ENCODE data around the gene PKD1. TPM values are rescaled to one million over a fixed set of nuclear protein-coding genes. Genes with fewer than 3 reads are reported as not detected.
"Not testable (repeated sequence)": the region's sequence is repeated elsewhere in the genome, so short reads cannot be mapped to it uniquely, and the experiment has no call there.

PKD1 gene
- total RNA-seq, 1 donor from 2014 or later = 77.3 TPM

- intact Hi-C loops (cut with micrococcal nuclease) = no loop called here
Measured at GRCh38 chr16:2152695-2153506, 17.2 kb upstream of the PKD1 start.

- intact Hi-C loops (cut with micrococcal nuclease) = no loop called here
Measured at GRCh38 chr16:2151188-2152091, 15.7 kb upstream of the PKD1 start.

GRCh38 chr16:2150418-2151187 is 14.9 kb upstream of the PKD1 start:
- intact Hi-C loops (cut with micrococcal nuclease) = no loop called here

GRCh38 chr16:2149630-2150417 is 14.1 kb upstream of the PKD1 start:
- intact Hi-C loops (cut with micrococcal nuclease) = no loop called here

DNA sequence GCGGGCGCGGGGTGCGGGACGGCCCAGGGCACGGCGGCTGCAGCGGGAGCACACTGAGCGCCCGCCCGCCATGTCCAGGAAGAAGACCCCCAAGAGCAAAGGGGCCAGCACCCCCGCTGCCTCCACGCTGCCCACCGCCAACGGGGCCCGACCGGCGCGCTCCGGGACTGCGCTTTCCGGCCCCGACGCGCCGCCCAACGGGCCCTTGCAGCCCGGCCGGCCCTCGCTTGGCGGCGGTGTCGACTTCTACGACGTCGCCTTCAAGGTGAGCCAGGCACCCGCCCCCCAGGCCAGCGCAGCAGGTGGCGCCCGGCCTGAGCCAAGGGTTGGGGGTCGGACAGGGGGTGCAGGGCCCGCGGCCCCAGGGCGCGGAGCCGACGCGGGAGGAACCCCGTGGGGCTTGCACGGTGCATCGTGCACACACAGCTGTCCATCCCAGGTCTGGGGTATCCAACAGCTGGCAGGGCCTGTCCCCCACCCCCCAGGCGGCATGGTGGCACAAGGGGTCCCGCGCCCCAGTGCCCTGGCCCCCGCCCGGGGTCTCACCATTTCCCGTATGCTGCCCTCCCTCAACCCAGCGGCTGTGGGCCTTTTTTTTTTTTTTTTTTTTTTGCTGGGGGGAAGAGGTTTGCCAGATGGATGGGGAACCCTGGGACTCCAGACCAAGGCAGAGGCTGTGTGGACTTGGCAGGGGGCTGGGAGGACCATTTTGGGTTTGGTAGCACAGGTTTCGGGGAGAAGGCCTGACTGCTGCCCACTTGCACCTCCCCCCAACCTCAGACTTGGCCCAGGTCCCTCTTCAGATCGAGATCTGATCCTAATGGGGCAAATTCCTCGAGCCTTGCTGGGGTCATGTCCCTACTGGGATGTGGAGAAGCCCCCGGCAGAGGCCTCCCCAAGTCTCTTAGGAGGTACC is 13.3 kb upstream of the PKD1 start:
- intact Hi-C loops (cut with micrococcal nuclease) = no loop called here

GRCh38 chr16:2147981-2148671 is 12.4 kb upstream of the PKD1 start, which contains the start of gene RAB26:
RAB26 (plus strand) TSS chr16:2148625; CDS start chr16:2148784, 159 bp downstream.
- intact Hi-C loops (cut with micrococcal nuclease) = no loop called here

GRCh38 chr16:2147378-2147777 is 11.7 kb upstream of the PKD1 start:
- intact Hi-C loops (cut with micrococcal nuclease) = no loop called here

GRCh38 chr16:2145843-2146242 is 10.1 kb upstream of the PKD1 start:
- intact Hi-C loops (cut with micrococcal nuclease) = no loop called here

GRCh38 chr16:2143878-2144485 is 8.3 kb upstream of the PKD1 start:
- intact Hi-C loops (cut with micrococcal nuclease) = no loop called here

GRCh38 chr16:2142942-2143877 is 7.5 kb upstream of the PKD1 start:
- intact Hi-C loops (cut with micrococcal nuclease) = no loop called here

- intact Hi-C loops (cut with micrococcal nuclease) = not testable (repeated sequence)
Measured at GRCh38 chr16:2135071-2135470, 627 bp downstream of the PKD1 start.

GRCh38 chr16:2133797-2134196 is 1.9 kb downstream of the PKD1 start:
- intact Hi-C loops (cut with micrococcal nuclease) = not testable (repeated sequence)

- intact Hi-C loops (cut with micrococcal nuclease) = not testable (repeated sequence)
Measured at GRCh38 chr16:2129890-2130447, 5.7 kb downstream of the PKD1 start.

GRCh38 chr16:2129251-2129650 is 6.4 kb downstream of the PKD1 start:
- intact Hi-C loops (cut with micrococcal nuclease) = not testable (repeated sequence)

- intact Hi-C loops (cut with micrococcal nuclease) = not testable (repeated sequence)
Measured at GRCh38 chr16:2127630-2128280, 7.9 kb downstream of the PKD1 start.

- intact Hi-C loops (cut with micrococcal nuclease) = not testable (repeated sequence)
Measured at GRCh38 chr16:2126928-2127556, 8.7 kb downstream of the PKD1 start.

Measured in T-helper 2 cell treated with Interferon-gamma antibody and Interleukin-4, amounts not matched to agents 100 ng/mL and 5 ng/mL, for 36 hours (primary cell).